Stimulated activated CD8-positive, alpha-beta memory T cell treated with anti-CD3 and anti-CD28 coated beads, Interleukin-2, amount 100 ng/mL, for 1 hour (primary cell): ENCODE results near the gene DMD.

Experiments used
- DNase-seq, 2 donors: peaks; one replicate each; pipeline ENCODE4 v3.0.0-alpha.2; 2020; ENCODE audit warnings: low read depth in 2 of 2

The DMD gene

GRCh38 chrX:31711166-31711565 is 1500.2 kb downstream of the DMD start:
- DNase-seq, result no peak

GRCh38 chrX:31708116-31708515 is 1503.2 kb downstream of the DMD start:
- no peak for DNase-seq

GRCh38 chrX:31706466-31706865 is 1504.9 kb downstream of the DMD start:
- DNase-seq, result no peak

GRCh38 chrX:31705816-31706215 is 1505.5 kb downstream of the DMD start:
- no peak for DNase-seq

GRCh38 chrX:31704938-31705337 is 1506.4 kb downstream of the DMD start:
- DNase-seq, result no peak

- no peak for DNase-seq
Measured at GRCh38 chrX:31702222-31702621, 1509.1 kb downstream of the DMD start.

- DNase-seq, result no peak
Measured at GRCh38 chrX:31697294-31697916, 1513.9 kb downstream of the DMD start.

GRCh38 chrX:31679861-31680260 is 1531.5 kb downstream of the DMD start:
- no peak for DNase-seq

GRCh38 chrX:31670245-31670644 is 1541.1 kb downstream of the DMD start:
- no peak for DNase-seq

- no peak for DNase-seq
Measured at GRCh38 chrX:31665454-31665853, 1545.9 kb downstream of the DMD start.

- DNase-seq, result no peak
Measured at GRCh38 chrX:31663172-31663571, 1548.2 kb downstream of the DMD start.

GRCh38 chrX:31661280-31661810 is 1550.0 kb downstream of the DMD start:
- DNase-seq, result no peak

- no peak for DNase-seq
Measured at GRCh38 chrX:31658360-31658759, 1553.0 kb downstream of the DMD start.

- DNase-seq, result no peak
Measured at GRCh38 chrX:31656013-31656412, 1555.3 kb downstream of the DMD start.

- DNase-seq, result no peak
Measured at GRCh38 chrX:31653422-31653821, 1557.9 kb downstream of the DMD start.

GRCh38 chrX:31652650-31653049 is 1558.7 kb downstream of the DMD start:
- DNase-seq, result no peak

- no peak for DNase-seq
Measured at GRCh38 chrX:31649201-31649600, 1562.1 kb downstream of the DMD start.

GRCh38 chrX:31633349-31633748 is 1578.0 kb downstream of the DMD start:
- DNase-seq, result no peak

- DNase-seq, result no peak
Measured at GRCh38 chrX:31629195-31629594, 1582.2 kb downstream of the DMD start.

GRCh38 chrX:31609130-31609529 is 1602.2 kb downstream of the DMD start:
- DNase-seq, result no peak

- DNase-seq, result no peak
Measured at GRCh38 chrX:31608638-31609037, 1602.7 kb downstream of the DMD start.

GRCh38 chrX:31606771-31607170 is 1604.6 kb downstream of the DMD start:
- DNase-seq, result no peak

- no peak for DNase-seq
Measured at GRCh38 chrX:31604629-31605221, 1606.6 kb downstream of the DMD start.
